Inflammatory macrophage treated with lipopolysaccharide for 1 hour (primary cell): ENCODE measurements around the gene NT5C1A.
A peak's percentile ranks its signal among the peaks of the same experiment; 100 is the strongest.

Experiments used
- DNase-seq, 2 donors: peaks; one replicate each; pipeline ENCODE4 v3.0.0-alpha.2; 2020 to 2022

Gene NT5C1A

DNA sequence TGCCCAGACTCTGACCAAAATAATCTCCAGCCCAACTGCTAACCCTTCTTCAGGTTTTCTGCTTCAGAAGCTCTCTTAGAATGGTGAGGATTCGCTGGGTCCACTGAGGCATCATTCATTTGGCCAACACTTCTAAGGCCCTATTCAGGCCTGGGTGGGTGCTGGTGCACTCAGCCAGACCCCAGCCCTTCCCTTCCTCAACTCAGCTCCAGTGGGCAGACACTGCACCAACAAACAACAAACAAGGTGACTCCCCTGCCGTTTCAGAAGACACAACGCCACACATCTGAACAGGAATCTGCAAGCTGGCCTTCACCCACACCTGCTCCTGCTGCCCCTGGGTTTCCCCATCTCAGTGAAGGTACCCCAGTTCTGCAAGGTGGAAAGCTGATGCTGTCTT is 38.5 kb downstream of the NT5C1A start:
- DNase-seq, result no peak

DNA sequence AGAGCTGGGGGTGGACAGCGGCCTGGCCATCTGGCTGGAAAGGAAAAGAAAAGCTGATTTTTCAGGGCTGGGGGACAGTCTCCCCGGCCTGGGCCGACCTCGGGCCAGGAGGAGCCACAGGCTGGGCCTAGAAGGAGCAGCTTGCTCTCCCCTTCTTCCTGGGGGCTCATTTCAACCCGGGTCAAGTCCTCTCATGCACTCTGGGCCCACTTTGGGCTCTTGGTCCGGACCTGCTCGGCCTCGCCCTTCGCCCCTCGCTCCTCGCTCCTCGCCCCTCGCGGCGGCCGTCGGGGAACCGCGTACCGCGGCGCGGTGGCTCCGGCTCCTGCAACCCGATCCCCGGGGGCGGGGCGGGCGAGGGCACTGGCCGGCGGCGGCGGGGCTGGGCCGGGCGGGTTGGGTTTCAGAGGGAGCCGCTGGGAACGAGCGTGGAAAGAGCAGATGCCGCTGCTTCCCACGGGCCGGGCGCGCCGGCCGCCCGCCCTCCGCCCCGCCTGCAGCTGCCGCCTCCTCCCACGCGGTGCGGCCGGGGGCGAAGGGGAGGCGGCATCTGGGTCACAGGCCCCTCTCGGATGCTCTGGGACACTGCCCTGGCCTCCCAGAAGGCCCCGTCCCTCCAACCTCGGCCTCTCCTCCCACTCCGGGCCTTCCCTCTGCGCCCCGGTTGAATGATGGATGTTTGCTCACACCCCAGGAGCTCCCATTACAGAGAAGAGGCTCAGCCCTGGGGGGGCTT is 39.1 kb downstream of the NT5C1A start:
- no peak for DNase-seq

GRCh38 chr1:39632323-39632681 is 39.6 kb downstream of the NT5C1A start:
- DNase-seq, result no peak

- no peak for DNase-seq
Observed at GRCh38 chr1:39631361-39632322, 40.3 kb downstream of the NT5C1A start.

GRCh38 chr1:39628807-39629350 is 43.0 kb downstream of the NT5C1A start:
- no peak for DNase-seq

DNA sequence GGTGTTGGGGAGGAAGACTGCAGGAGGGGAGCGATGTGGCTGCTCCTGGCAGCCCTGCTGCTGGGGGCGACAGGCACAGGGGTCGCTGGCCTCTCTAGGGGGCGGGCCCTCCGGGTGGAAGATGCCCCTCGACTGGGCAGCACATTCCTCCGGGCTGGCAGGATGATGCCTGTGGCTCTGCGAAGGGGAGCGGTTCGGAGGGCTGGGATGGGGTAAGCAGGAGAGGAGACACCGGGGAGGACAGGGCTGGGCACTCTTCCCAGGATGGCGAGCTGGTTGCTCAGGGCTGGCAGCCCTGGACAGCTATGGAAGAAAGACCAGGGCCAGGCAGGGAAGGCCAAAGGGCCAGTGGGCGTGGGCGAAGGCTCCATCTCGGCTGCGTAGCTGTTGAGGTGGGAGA is 45.3 kb downstream of the NT5C1A start:
- DNase-seq, result no peak

DNA sequence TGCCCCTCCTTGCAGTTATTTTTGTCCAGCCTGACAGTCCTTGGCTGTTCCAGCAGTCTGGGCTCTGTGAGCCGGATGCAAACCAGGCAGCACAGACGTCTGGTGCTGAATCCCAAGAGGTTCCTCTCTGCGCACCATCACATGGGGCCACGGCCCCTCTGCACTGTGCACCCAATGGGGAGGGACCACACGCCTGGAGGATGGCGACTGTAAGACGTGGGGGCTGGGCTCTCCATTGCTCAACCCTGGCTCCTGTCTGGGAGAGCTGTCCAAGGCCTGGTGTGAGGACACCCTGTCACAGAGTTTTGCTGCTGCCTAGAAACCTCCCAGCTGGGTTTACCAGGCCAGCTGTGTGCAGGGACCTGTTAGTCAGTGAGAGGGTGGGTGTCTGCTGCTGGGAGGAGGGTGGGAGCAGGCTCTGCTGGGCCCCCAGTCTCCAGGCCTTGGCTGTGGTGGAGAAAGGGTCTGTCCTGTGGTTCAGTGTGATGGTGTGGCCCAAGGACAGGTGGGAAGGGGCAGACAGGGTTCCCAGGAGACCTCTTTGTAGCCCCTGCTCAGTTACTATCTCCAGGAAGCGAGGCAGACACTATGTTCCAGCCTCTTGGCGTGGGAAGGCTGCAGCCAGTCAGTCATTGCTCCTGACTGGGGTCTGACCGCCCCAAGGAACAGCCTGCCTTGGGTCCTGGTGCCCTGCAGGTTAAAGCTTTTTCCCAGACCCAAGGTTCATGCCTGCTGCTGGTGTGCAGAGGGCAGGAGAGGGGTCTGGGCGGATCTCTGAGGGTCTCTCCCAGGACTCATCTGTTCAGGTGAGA is 46.2 kb downstream of the NT5C1A start:
- no peak for DNase-seq

DNA sequence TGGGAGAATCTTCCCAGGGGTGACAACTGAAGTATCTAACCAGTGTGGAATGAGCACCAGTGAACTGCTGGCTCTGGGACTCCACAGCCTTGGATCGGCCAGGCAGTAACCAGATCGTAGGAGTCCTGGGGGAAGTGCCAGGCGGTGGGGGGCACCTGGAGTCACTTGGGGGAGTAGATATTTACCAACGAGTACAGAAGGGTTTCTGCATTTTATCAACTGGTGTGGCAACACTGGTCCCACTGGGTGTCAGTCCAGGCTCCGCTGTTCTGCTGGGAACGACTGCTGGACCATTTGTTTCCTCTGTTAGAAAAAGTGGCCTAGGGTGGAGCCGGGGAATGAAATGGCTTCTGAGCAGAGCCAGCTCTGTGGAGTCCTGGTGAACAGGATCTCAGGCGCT is 46.9 kb downstream of the NT5C1A start:
- no peak for DNase-seq

DNA sequence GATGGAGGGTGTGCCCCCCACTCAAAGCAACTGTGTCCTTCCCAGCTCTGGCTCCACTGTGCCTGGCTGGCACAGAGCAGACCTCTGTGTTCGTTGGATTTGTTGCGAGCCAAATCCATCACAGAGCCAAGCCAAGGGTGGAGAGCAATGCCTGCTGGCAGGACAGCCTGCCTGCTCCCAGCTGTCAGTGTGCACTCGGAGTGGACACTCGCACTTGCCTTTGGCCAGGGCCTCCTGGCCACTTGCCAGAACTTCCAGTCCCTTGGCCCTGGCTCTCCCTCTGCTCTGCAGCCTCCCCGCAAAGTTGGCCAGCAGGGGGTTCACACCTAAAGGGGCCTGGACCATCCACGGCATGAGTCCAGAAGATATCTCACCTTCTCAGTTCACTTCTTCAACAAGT is 48.9 kb downstream of the NT5C1A start:
- DNase-seq, result no peak

DNA sequence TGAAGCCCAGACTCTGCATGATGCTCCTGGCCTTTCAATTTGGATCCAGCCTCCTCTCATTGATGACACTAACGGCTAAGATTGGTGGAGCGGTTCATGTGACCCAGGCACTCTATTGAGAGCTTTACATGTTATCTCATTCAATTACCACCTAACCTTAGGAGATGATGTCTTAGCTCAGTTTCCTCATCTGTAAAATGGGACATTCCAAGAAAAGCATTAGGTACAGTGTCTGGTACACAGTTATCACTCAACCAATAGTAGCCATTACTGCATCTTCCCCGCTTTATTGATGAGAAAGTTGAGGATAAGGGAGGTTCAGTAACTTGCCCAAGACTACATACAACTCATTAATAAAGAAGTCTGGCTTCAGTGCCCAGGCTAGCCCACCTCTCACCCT is 49.5 kb downstream of the NT5C1A start:
- no peak for DNase-seq

DNA sequence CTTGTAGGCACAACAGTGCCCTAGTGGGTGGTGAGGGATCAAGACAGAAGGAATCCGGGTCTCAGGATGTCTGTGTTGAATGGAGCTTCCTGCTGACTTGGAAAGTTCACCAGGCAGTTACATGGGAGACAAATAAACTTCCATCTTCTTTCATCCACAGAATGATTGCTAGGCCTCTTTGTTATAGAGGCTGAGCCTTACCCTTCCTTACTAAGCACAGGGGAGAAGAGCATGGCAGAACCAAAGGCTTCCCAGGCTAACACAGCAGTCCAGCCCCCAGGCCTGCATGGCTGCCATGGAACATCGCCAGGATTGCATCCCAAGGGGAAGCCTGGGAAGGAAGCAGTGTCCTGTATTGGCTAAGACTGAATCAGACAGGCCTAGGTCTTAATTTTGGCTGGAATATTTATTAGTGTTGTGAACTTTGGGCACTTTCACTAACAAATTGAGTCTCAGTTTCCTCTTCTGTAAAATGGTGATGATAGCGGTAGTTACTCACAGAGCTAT is 51.2 kb downstream of the NT5C1A start:
- no peak for DNase-seq

- no peak for DNase-seq
Observed at GRCh38 chr1:39617488-39618049, 54.3 kb downstream of the NT5C1A start.

DNA sequence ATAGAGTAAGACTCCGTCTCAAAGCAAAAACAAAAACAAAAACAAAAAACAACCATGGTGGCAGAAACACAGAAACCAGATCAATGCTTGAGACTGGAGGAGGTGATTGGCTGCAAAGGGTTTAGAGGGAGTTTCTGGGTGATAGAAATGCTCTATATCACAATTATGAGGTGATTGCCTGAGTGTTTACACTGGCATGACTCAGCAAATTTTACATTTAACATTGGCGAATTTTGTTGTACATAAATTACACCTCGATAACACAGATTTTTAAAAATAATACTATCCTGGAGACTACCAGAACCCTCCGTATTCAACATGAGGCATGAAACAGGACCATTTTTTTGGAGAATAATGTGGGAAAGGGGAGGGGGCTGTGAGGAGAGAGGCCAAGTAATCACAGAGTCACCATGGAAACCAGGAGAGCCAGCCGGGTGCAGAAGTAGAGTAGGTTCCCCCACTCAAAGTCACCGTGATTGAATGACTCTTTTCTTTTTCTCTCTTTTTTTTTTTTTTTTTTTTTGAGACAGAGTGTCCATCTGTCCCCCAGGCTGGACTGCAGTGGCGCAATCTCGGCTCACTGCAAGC is 56.7 kb downstream of the NT5C1A start:
- DNase-seq, result no peak

DNA sequence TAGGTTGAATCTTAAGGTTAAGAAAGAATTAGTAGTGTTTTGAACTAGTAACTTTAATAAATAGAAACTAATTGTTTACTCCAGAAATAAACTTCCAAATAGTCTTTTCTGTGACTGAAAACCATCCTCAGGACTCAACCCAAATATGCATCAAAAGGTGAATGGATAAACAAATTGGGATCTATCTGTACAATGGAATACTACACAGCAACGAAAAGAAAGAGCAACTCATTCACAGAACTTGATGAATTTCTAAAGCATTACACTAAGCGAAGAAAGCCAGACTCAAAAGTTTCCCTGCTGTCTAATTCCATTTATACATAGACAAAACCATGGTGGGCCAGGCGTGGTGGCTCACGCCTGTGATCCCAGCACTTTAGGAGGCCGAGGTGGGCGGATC is 57.4 kb downstream of the NT5C1A start:
- no peak for DNase-seq

- no peak for DNase-seq
Observed at GRCh38 chr1:39613250-39613649, 58.7 kb downstream of the NT5C1A start.

- DNase-seq, result peak; percentile 8 to 38
Observed at GRCh38 chr1:39609618-39610331, 62.1 kb downstream of the NT5C1A start.
